ENCODE measurements around the gene FAM111B. TPM values are rescaled to one million over a fixed set of nuclear protein-coding genes. Genes with fewer than 3 reads are reported as not detected.

The FAM111B gene
- total and polyA plus RNA-seq, 2 of the 8 experiments (the other 6 are each of a cell fraction or from before 2014, with no cell fraction given): 4.8 to 38.1 TPM

DNA sequence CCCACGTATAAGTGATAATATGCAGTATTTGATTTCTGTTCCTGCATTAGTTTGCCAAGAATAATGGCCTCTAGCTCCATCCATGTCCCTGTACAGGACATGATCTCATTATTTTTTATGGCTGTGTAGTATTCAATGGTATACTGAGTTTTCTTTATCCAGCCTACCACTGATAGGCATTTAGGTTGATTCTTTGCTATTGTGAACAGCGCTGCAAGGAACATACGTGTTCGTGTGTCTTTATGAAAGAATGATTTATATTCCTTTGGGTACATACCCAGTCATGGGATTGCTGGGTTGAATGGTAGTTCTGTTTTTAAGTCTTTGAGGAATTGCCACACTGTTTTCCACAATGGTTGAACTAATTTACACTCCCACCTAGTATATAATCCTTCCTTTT is 34.2 kb downstream of the FAM111B start (continued):
- TF ChIP-seq BCL11A (IDR thresholded peaks at IDR 0.05; ENCODE audit: low read depth in 2 of 2, low read length in 2 of 2): no peak
- TF ChIP-seq POU5F1 (IDR thresholded peaks at IDR 0.05; ENCODE audit: low read depth, low read length): no peak
- TF ChIP-seq SP2 (IDR thresholded peaks at IDR 0.05; ENCODE audit: low read length): no peak
- TF ChIP-seq, protein P1, sequence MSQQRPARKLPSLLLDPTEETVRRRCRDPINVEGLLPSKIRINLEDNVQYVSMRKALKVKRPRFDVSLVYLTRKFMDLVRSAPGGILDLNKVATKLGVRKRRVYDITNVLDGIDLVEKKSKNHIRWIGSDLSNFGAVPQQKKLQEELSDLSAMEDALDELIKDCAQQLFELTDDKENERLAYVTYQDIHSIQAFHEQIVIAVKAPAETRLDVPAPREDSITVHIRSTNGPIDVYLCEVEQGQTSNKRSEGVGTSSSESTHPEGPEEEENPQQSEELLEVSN (IDR thresholded peaks at IDR 0.05): no peak
- no peak for TF ChIP-seq YY1 (IDR thresholded peaks at IDR 0.05; ENCODE audit: low read depth, low read length)
